ENCODE data around the gene CATSPER3.

GRCh38 chr5:135037519-135038204, 70.0 kb downstream of the CATSPER3 start:
- TF ChIP-seq, protein P1, sequence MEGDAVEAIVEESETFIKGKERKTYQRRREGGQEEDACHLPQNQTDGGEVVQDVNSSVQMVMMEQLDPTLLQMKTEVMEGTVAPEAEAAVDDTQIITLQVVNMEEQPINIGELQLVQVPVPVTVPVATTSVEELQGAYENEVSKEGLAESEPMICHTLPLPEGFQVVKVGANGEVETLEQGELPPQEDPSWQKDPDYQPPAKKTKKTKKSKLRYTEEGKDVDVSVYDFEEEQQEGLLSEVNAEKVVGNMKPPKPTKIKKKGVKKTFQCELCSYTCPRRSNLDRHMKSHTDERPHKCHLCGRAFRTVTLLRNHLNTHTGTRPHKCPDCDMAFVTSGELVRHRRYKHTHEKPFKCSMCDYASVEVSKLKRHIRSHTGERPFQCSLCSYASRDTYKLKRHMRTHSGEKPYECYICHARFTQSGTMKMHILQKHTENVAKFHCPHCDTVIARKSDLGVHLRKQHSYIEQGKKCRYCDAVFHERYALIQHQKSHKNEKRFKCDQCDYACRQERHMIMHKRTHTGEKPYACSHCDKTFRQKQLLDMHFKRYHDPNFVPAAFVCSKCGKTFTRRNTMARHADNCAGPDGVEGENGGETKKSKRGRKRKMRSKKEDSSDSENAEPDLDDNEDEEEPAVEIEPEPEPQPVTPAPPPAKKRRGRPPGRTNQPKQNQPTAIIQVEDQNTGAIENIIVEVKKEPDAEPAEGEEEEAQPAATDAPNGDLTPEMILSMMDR (IDR thresholded peaks at IDR 0.05) = no peak
- TF ChIP-seq POLR2A (IDR thresholded peaks at IDR 0.05; ENCODE audit: low read depth) (no peak), POLR2AphosphoS5 (IDR thresholded peaks at IDR 0.05) (no peak), EP300 (IDR thresholded peaks at IDR 0.05) (no peak)

Measured in esophagus muscularis mucosa (tissue), 4 donors.